ENCODE measurements around the gene RPTOR.

The RPTOR gene

DNA sequence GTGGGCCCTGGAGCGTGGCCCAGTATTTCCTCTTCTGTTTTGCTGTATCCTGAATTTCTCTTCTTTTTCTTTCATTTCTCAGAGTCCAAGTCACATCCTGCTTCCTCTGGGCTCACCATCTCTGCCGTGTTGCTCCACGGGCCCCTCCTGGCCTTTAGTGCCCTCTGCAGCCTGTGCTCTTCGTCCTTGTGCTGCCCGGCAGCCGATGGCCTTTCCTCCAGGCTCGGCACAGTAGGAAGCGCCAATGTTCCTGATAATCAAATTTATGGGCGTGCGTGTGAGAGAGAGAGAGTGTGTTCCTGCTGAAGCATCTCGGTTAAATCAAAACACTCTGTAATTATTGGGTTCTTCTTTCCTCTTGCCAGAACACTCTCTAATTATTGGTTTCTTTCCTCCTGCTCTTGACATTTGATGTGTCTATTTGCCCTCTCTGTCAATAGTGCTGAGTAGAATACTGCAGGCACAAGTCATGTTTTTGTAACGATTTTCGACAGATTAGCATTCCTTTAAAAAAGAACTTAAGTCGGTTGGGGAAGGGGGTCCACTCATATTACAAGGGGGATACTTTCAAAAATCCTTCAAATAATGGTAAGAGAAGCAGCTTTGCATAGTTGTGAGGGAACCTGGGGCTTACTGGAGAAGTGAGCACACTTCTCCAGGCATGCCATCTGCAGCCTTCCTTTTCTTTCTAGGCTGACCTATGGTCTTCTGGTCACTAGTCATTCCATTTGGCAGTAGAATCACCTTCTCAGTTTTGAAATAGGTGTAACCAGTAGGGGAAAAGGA lies 126.6 kb downstream of the RPTOR start:
- no peak for DNase-seq

- DNase-seq, result no peak
Measured at GRCh38 chr17:80671825-80672110, 127.1 kb downstream of the RPTOR start.

- peak; percentile 13 for DNase-seq
Measured at GRCh38 chr17:80673152-80673920, 128.7 kb downstream of the RPTOR start.

DNA sequence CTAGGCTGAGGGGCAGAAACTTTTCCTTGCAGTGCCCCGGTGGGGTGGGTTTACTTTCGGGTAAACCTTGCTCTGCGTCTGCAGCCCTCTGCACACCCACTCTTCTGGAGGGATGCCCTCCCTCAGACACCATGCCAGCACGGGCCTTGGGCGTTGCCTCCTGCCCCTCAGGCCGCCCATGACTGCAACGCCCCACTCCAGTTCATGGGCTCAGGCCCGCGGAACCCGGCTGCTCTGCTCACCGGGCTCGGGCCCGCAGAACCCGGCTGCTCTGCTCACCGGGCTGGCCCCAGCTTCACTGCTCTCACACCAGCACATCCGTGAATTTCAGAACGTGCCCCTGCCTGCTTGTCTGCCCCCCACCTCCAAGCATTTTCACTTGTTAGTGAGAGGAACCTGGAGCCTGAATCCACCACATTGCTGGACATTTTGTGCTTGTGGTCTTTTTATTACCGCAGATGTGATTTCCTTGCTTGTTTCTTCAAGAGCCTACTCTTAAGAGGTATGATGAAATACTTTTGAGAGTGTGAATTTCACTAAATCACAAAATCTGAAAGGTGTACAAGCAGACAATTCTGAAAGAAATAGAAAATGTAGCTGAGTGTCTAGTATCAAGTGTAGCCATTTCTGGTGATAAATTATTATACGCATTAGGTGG lies 130.9 kb downstream of the RPTOR start:
- no peak for DNase-seq

- DNase-seq, result no peak
Measured at GRCh38 chr17:80676096-80676466, 131.4 kb downstream of the RPTOR start.

GRCh38 chr17:80676564-80676963 lies 131.9 kb downstream of the RPTOR start:
- no peak for DNase-seq

- DNase-seq, result no peak
Measured at GRCh38 chr17:80677214-80677756, 132.6 kb downstream of the RPTOR start.

GRCh38 chr17:80679816-80680215 lies 135.2 kb downstream of the RPTOR start:
- DNase-seq, result no peak

- DNase-seq, result no peak
Measured at GRCh38 chr17:80681215-80681614, 136.6 kb downstream of the RPTOR start.

- DNase-seq, result no peak
Measured at GRCh38 chr17:80682372-80682771, 137.7 kb downstream of the RPTOR start.

DNA sequence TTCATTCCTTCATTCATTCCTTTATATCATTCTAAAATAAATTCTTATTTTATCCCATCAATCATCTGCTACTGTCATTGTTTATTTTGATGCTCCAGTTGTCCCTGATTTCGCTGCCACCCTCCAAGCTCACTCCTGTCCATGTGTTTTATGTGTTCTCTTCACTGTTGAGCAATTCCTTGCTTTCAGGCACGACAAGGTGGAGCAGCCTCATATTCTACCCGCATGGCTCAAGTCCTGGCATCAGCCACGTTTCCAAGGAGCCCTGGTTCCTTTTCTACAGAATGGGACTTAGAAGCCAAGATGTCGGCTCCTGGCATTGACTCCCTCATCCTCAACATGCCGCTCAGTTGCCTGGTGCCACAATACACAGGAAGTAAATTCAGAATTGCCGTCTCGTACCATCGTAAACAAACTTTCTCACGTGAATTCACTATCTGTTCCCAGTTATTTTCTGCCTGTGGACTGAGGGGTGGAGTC lies 139.0 kb downstream of the RPTOR start:
- no peak for DNase-seq

- DNase-seq, result no peak
Measured at GRCh38 chr17:80687839-80688238, 143.2 kb downstream of the RPTOR start.

DNA sequence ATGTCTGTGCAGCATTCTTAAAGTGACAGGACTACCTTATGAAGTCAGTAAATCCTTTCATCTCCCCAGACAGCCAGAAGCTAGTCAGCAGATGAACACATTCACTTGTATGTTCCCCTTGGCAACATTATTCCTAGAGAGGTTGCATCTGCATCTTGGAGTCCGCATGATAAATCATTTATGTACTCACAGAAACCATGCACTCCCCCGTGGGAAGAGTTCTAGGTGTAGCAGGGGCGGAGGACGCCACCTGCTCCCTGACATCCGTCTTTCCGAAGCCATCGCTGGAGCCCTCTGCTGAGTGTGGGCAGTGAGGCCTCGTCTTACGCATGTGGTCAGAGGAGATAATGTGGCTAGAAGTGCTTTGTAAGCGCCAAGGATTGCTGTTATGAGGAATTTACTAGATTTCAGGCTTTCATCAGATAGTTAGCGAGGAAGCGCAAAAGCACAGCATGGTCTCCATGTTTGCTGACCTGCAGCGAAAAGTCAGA lies 144.5 kb downstream of the RPTOR start:
- no peak for DNase-seq

DNA sequence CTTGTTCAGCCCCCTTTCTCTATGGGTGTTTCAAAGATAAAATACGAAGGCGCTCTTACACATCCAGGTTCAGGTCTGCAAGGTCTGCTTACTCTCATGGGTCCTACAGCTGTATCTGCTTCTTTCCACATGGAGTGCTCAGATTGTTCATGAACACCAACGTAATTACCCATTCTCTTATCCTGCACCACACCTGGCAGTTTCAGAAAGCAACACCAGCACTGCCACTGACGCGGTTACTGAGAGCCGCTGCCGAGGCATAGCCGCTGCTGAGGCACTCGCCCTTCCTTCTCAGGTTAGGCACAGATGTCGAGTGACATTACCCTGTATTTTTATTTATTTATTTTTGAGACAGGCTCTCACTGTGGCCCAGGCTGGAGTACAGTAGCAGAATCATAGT lies 147.1 kb downstream of the RPTOR start:
- no peak for DNase-seq

GRCh38 chr17:80692931-80693467 lies 148.4 kb downstream of the RPTOR start:
- DNase-seq, result no peak

GRCh38 chr17:80693511-80693910 lies 148.9 kb downstream of the RPTOR start:
- no peak for DNase-seq

DNA sequence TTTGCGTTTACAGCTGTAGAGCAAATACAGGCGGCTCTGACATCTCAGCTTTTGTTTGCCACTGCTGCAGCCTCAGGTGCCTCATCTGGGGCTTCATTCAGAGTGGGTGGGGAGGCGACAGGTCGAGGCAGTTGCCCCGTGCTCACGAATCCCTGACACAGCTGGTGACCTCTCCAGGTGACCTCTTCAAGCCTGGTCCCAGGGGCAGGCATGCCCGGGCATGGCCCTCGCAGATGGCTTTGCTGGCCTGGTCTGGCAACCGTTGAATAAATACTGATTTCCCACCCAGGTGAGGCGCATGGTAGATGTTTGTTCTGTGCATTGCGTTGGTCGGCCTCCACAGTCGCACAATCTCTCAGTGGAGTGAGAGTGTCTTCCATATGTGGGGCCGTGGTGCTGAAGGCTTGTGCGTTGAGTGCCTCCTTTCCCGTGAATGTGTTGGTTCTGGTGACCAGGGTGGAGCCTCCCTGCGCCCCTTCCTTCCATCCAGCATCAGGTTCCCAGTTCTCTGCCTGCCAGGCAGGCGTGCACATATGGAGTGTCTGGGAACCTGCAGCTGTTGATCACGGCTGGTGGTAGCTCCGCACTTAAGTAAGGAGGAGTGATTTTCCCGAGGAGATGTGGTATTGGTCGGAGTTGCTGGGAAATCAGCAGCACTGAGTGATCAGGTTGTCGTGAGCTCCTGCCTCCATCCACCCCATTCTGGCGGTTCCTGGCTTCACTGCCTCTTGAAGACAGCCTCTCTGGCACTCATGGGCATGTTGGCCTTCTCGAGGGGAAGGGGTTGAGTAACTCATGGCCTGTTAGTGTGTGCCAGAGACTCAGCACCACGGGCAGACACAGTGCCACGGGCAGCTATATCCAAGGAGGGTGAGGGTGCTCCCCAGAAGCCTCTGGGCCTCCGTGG lies 149.7 kb downstream of the RPTOR start:
- no peak for DNase-seq

DNA sequence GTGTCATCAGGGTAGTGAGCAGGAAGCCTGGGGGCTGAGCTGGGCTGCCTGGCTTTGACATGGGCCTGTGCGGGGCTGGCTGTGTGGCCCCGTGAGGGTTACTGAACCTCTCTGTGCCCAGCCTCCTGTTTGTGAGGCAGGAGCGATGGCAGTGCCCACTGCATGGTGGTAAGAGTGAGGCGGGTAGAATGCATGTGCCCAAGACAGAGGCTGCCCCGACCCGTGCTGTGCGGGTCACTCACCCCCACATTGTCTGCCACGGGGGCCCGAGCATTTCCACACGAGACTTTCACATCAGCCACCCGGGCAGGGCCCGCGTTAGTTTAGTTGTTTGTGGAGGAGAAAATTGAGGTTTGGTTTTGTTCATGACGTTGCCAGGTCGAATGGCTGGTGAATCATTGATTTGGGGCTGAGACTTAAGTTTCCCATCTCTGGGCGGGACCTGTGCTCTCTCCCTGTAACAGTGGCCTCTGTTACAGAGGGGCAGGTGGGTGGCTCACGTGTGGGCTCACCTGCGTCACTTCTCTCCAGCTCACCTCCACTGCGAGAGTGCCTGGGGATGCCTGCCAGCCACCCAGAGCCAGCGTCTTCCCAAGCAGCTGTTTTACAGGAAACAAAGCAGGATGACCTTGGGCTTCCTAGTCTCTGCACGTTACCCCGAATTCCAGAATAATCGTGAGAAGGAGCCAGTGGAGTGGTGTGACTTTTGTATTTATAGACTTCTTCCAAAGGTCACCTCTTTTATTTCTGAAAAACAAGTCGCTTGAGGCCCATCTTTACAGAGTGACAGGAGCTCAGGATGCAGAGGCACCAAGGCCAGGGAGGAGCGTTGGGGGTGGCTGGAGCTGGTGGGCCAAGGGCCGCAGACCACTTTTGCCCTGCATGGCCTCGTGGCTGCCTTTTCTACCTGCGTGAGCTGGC lies 150.6 kb downstream of the RPTOR start:
- no peak for DNase-seq

- DNase-seq, result no peak
Measured at GRCh38 chr17:80695979-80696378, 151.3 kb downstream of the RPTOR start.

- DNase-seq, result no peak
Measured at GRCh38 chr17:80696456-80696855, 151.8 kb downstream of the RPTOR start.

DNA sequence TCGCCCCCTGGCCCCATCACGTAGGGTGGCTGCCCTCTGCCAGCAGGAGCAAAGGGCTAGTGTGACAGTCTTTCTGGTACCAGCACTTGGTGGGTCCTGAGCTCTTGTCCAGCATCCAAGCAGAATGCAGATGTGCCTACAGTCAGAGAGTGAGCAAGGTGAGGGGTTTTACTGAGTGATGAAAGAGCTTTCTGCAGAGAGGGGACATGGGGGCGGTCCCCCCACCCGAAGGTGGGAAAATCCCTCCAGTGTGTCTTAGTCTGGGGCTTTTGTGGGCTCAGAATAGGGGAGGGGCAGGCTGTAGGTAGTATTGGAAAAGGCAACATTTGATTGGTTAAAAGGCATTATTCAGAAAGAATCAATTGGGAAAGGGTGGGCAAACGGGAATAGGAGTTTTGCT lies 152.3 kb downstream of the RPTOR start:
- no peak for DNase-seq
